Neural cell (in vitro differentiated cells): ENCODE data around the gene RASGEF1C. TPM values are rescaled to one million over a fixed set of nuclear protein-coding genes. Genes with fewer than 3 reads are reported as not detected.

Experiments
- H2AFZ ChIP-seq: fragments of 200-600, 300-800 bp; sonication (generic), shearing (Covaris generic); 2 replicates; pipeline ENCODE4 v1.6.0; 2014; ENCODE audit warnings: low read depth, mild to moderate bottlenecking, antibody characterized with exemption, low read length, moderate library complexity
- H3F3A ChIP-seq: fragments of 200-600 bp; shearing (Covaris generic); 2 replicates; pipeline ENCODE4 v1.6.1; 2016; ENCODE audit warnings: mild to moderate bottlenecking, moderate library complexity, mixed read lengths, antibody characterized with exemption, low read length; ENCODE audit not compliant: insufficient read depth, poor library complexity, severe bottlenecking
- H3K27ac ChIP-seq: fragments of 200-600, 300-800 bp; sonication (generic), shearing (Covaris generic); 2 replicates; pipeline ENCODE4 v1.5.1; 2014; ENCODE audit warnings: mild to moderate bottlenecking, low read length, moderate library complexity
- H3K27me3 ChIP-seq: fragments of 300-800, 200-600 bp; sonication (generic), shearing (Covaris generic); 2 replicates; pipeline ENCODE4 v1.6.0; 2014; ENCODE audit warnings: mild to moderate bottlenecking, low read depth, low read length, moderate library complexity; ENCODE audit not compliant: insufficient read depth
- H3K36me3 ChIP-seq: fragments of 300-800, 200-600 bp; sonication (generic), shearing (Covaris generic); 2 replicates; pipeline ENCODE4 v1.5.1; 2014; ENCODE audit warnings: mild to moderate bottlenecking, antibody characterized with exemption, low read length, moderate library complexity; ENCODE audit not compliant: insufficient read depth
- H3K4me2 ChIP-seq: fragments of 300-800, 200-600 bp; sonication (generic), shearing (Covaris generic); 2 replicates; pipeline ENCODE4 v1.6.0; 2014; ENCODE audit warnings: mild to moderate bottlenecking, low read length
- H3K4me3 ChIP-seq: fragments of 300-800, 200-600 bp; sonication (generic), shearing (Covaris generic); 2 replicates; pipeline ENCODE4 v1.5.1; 2014; ENCODE audit warnings: mild to moderate bottlenecking, low read length, moderate library complexity
- H3K79me2 ChIP-seq: fragments of 200-600 bp; shearing (Covaris generic); replicated peaks from 2 replicates; pipeline ENCODE4 v1.6.0; 2014; ENCODE audit warnings: mild to moderate bottlenecking, low read length, moderate library complexity; ENCODE audit not compliant: insufficient read depth
- H3K9ac ChIP-seq: fragments of 300-800, 200-600 bp; sonication (generic), shearing (Covaris generic); 2 replicates; pipeline ENCODE4 v1.6.1; 2016; ENCODE audit warnings: mild to moderate bottlenecking, low read length, mixed read lengths
- H3K9me2 ChIP-seq: fragments of 200-600 bp; shearing (Covaris generic); 2 replicates; pipeline ENCODE4 v1.6.1; 2016; ENCODE audit warnings: mild to moderate bottlenecking, low read length, mixed read lengths; ENCODE audit not compliant: insufficient read depth
- H3K9me3 ChIP-seq: fragments of 200-600, 300-800 bp; sonication (generic), shearing (Covaris generic); 2 replicates; pipeline ENCODE4 v1.6.1; 2016; ENCODE audit warnings: mild to moderate bottlenecking, mixed run types, low read length, moderate library complexity, mixed read lengths
- H4K20me1 ChIP-seq: fragments of 200-600 bp; shearing (Covaris generic); 2 replicates; pipeline ENCODE4 v1.6.1; 2016; ENCODE audit warnings: mild to moderate bottlenecking, mixed run types; ENCODE audit not compliant: insufficient read depth
- CTCF ChIP-seq: fragments of 450-650 bp; IDR thresholded peaks from 2 replicates; pipeline ENCODE4 v1.5.1; 2014; ENCODE audit warnings: antibody characterized with exemption, mild to moderate bottlenecking, moderate library complexity; ENCODE audit not compliant: poor library complexity, severe bottlenecking
- EP300 ChIP-seq: fragments of 450-650 bp; conservative IDR thresholded peaks from 2 replicates; pipeline ENCODE4 v1.6.1; 2014; ENCODE audit warnings: antibody characterized with exemption, mild to moderate bottlenecking, moderate library complexity; ENCODE audit not compliant: poor library complexity, severe bottlenecking
- EZH2 ChIP-seq: fragments of 200-600, 300-800 bp; shearing (Covaris generic), sonication (generic); IDR thresholded peaks from 2 replicates; pipeline ENCODE4 v1.6.1; 2014; ENCODE audit warnings: antibody characterized with exemption, low read length, borderline replicate concordance, mild to moderate bottlenecking; ENCODE audit not compliant: insufficient read depth, poor library complexity, severe bottlenecking
- MXI1 ChIP-seq: fragments of 450-650 bp; conservative IDR thresholded peaks from 2 replicates; pipeline ENCODE4 v1.6.1; 2014; ENCODE audit warnings: antibody characterized with exemption, mild to moderate bottlenecking; ENCODE audit not compliant: poor library complexity, severe bottlenecking
- POLR2AphosphoS5 ChIP-seq: IDR thresholded peaks from 2 replicates; pipeline ENCODE4 v1.6.1; 2012
- RAD21 ChIP-seq: fragments of 450-650 bp; conservative IDR thresholded peaks from 2 replicates; pipeline ENCODE4 v1.6.1; 2014; ENCODE audit warnings: antibody characterized with exemption, mild to moderate bottlenecking, moderate library complexity
- REST ChIP-seq: IDR thresholded peaks from 2 replicates; pipeline ENCODE4 v1.6.1; 2012; ENCODE audit warnings: borderline replicate concordance
- SMC3 ChIP-seq: fragments of 450-650 bp; conservative IDR thresholded peaks from 2 replicates; pipeline ENCODE4 v1.6.1; 2014; ENCODE audit warnings: antibody characterized with exemption, mild to moderate bottlenecking, moderate library complexity; ENCODE audit not compliant: poor library complexity
- TAF1 ChIP-seq: IDR thresholded peaks from 2 replicates; pipeline ENCODE4 v1.6.1; 2012; ENCODE audit warnings: low read depth
- polyA plus RNA-seq: library from polyadenylated mRNA; depleted of rRNA; stranded (reverse); fragments of >200 nt; gene quantifications from 2 replicates; pipeline ENCODE4 v1.2.3, GENCODE V29; 2014

Gene RASGEF1C
- polyA plus RNA-seq, 1 donor from 2014 or later: 5.3 TPM

GRCh38 chr5:180201051-180201987 is 7.7 kb downstream of the RASGEF1C start:
- Histone ChIP-seq H3K4me2 (no peak overlapping the region), H3K27me3 (no peaks in the 10 kb centered on the region), H3K79me2 (no peaks in the 10 kb centered on the region), H3K9ac (no peak overlapping the region), H3K36me3 (no peaks in the 10 kb centered on the region), H3K9me2 (no peaks in the 10 kb centered on the region), H3F3A (no peaks in the 10 kb centered on the region), H2AFZ (no peak overlapping the region), H3K9me3 (no peaks in the 10 kb centered on the region), H3K27ac (no peak overlapping the region), H4K20me1 (no peaks in the 10 kb centered on the region), H3K4me3 (no peak overlapping the region)
- TF ChIP-seq RAD21: no peak
- TF ChIP-seq REST: no peak
- no peak for TF ChIP-seq POLR2AphosphoS5
- no peak for TF ChIP-seq SMC3
- TF ChIP-seq EZH2: no peak
- no peak for TF ChIP-seq MXI1
- no peak for TF ChIP-seq CTCF
- no peak for TF ChIP-seq EP300
- no peak for TF ChIP-seq TAF1

GRCh38 chr5:180199390-180199789 is 9.6 kb downstream of the RASGEF1C start:
- Histone ChIP-seq H3K9me2 (no peaks in the 10 kb centered on the region), H3K27ac (no peak overlapping the region), H3F3A (no peaks in the 10 kb centered on the region), H3K9ac (no peak overlapping the region), H3K9me3 (no peaks in the 10 kb centered on the region), H2AFZ (no peak overlapping the region), H4K20me1 (no peaks in the 10 kb centered on the region), H3K36me3 (no peaks in the 10 kb centered on the region), H3K4me2 (no peak overlapping the region), H3K79me2 (no peaks in the 10 kb centered on the region), H3K4me3 (no peak overlapping the region), H3K27me3 (no peaks in the 10 kb centered on the region)
- TF ChIP-seq EZH2: no peak
- TF ChIP-seq REST: no peak
- no peak for TF ChIP-seq CTCF
- no peak for TF ChIP-seq RAD21
- TF ChIP-seq SMC3: no peak
- TF ChIP-seq TAF1: no peak
- no peak for TF ChIP-seq MXI1
- no peak for TF ChIP-seq POLR2AphosphoS5
- TF ChIP-seq EP300: no peak
